IPS DF 19.7 (cell line): ENCODE results near the gene MN1.

Experiments
- DNase-seq: peaks from one replicate; pipeline ENCODE4 v3.0.0-alpha.2; 2013; ENCODE audit warnings: low read depth, low spot score

Gene MN1

GRCh38 chr22:27740202-27740748 lies 61.3 kb downstream of the MN1 start:
- no peak for DNase-seq

- DNase-seq = no peak
Measured at GRCh38 chr22:27737521-27737920, 64.0 kb downstream of the MN1 start.

- no peak for DNase-seq
Measured at GRCh38 chr22:27734066-27734465, 67.5 kb downstream of the MN1 start.

- no peak for DNase-seq
Measured at GRCh38 chr22:27732841-27733240, 68.7 kb downstream of the MN1 start.

- no peak for DNase-seq
Measured at GRCh38 chr22:27732391-27732790, 69.2 kb downstream of the MN1 start.

- DNase-seq = no peak
Measured at GRCh38 chr22:27731621-27732020, 69.9 kb downstream of the MN1 start.

GRCh38 chr22:27730641-27731433 lies 70.7 kb downstream of the MN1 start:
- DNase-seq = no peak

- no peak for DNase-seq
Measured at GRCh38 chr22:27729246-27729645, 72.3 kb downstream of the MN1 start.

GRCh38 chr22:27727673-27728451 lies 73.7 kb downstream of the MN1 start:
- no peak for DNase-seq

GRCh38 chr22:27726686-27727449 lies 74.7 kb downstream of the MN1 start:
- DNase-seq = no peak

- DNase-seq = no peak
Measured at GRCh38 chr22:27726331-27726685, 75.2 kb downstream of the MN1 start.

- DNase-seq = no peak
Measured at GRCh38 chr22:27725661-27726060, 75.9 kb downstream of the MN1 start.

- no peak for DNase-seq
Measured at GRCh38 chr22:27724709-27725108, 76.8 kb downstream of the MN1 start.

GRCh38 chr22:27724157-27724556 lies 77.4 kb downstream of the MN1 start:
- DNase-seq = no peak

GRCh38 chr22:27723708-27724107 lies 77.8 kb downstream of the MN1 start:
- DNase-seq = no peak

GRCh38 chr22:27723158-27723557 lies 78.4 kb downstream of the MN1 start:
- no peak for DNase-seq

- DNase-seq = no peak
Measured at GRCh38 chr22:27720860-27721259, 80.7 kb downstream of the MN1 start.

- peak; percentile 72 for DNase-seq
Measured at GRCh38 chr22:27719535-27720227, 81.9 kb downstream of the MN1 start.

- DNase-seq = no peak
Measured at GRCh38 chr22:27719036-27719347, 82.6 kb downstream of the MN1 start.

GRCh38 chr22:27718186-27719035 lies 83.1 kb downstream of the MN1 start:
- no peak for DNase-seq

- no peak for DNase-seq
Measured at GRCh38 chr22:27717094-27717493, 84.5 kb downstream of the MN1 start.
